ENCODE results near the gene C1orf56.
A peak's percentile ranks its signal among the peaks of the same experiment; 100 is the strongest.

C1orf56 gene

GRCh38 chr1:151047591-151047924 is at the start of gene C1orf56:
Gene C1orf56, plus strand, starts transcription at chr1:151047751. Its CDS starts 97 bp downstream, at chr1:151047848.
- no peak for DNase-seq

GRCh38 chr1:150997949-150998348 is 49.6 kb upstream of the C1orf56 start:
- DNase-seq: no peak

GRCh38 chr1:150999051-150999674 is 48.4 kb upstream of the C1orf56 start:
- no peak for DNase-seq

- no peak for DNase-seq
These were observed 47.6 kb upstream of the C1orf56 start for GRCh38 chr1:150999926-151000325.

GRCh38 chr1:151000408-151000807 is 47.1 kb upstream of the C1orf56 start:
- no peak for DNase-seq

GRCh38 chr1:151001602-151002001 is 45.9 kb upstream of the C1orf56 start:
- DNase-seq: no peak

GRCh38 chr1:151002051-151002450 is 45.5 kb upstream of the C1orf56 start:
- no peak for DNase-seq

GRCh38 chr1:151002611-151003010 is 44.9 kb upstream of the C1orf56 start:
- no peak for DNase-seq

GRCh38 chr1:151003180-151003579 is 44.4 kb upstream of the C1orf56 start:
- no peak for DNase-seq

- no peak for DNase-seq
These were observed 41.7 kb upstream of the C1orf56 start for GRCh38 chr1:151005729-151006319.

GRCh38 chr1:151006327-151007052 is 41.1 kb upstream of the C1orf56 start, which contains the start of gene MINDY1:
Gene MINDY1, minus strand, starts transcription at chr1:151006902. Its CDS starts 4,285 bp downstream, at chr1:151002617.
- no peak for DNase-seq

- no peak for DNase-seq
These were observed 39.7 kb upstream of the C1orf56 start for GRCh38 chr1:151007853-151008243.

GRCh38 chr1:151008244-151009205 is 39.0 kb upstream of the C1orf56 start, which contains the start of gene PRUNE1:
Gene PRUNE1, plus strand, starts transcription at chr1:151008449. Its CDS starts 184 bp downstream, at chr1:151008633.
- DNase-seq: peak; percentile 79

- no peak for DNase-seq
These were observed 38.4 kb upstream of the C1orf56 start for GRCh38 chr1:151009206-151009587.

GRCh38 chr1:151009674-151010345 is 37.7 kb upstream of the C1orf56 start:
- no peak for DNase-seq

- no peak for DNase-seq
These were observed 37.2 kb upstream of the C1orf56 start for GRCh38 chr1:151010346-151010726.

- no peak for DNase-seq
These were observed 36.2 kb upstream of the C1orf56 start for GRCh38 chr1:151011154-151011850.

GRCh38 chr1:151012684-151013471 is 34.7 kb upstream of the C1orf56 start:
- no peak for DNase-seq

- DNase-seq: no peak
These were observed 34.0 kb upstream of the C1orf56 start for GRCh38 chr1:151013518-151013917.

- no peak for DNase-seq
These were observed 22.9 kb upstream of the C1orf56 start for GRCh38 chr1:151024540-151025146.

Measured in NCI-H1436 treated with DMSO at 0.1 percent for 48 hours (cell line).